OCI-LY3 (cell line): ENCODE measurements around the gene CASP10.
"Not testable (repeated sequence)": the region's sequence is repeated elsewhere in the genome, so short reads cannot be mapped to it uniquely, and the experiment has no call there.

Experiments used
- CTCF ChIP-seq: fragments of 200-600, 300-600 bp; sonication (generic); IDR thresholded peaks from 2 replicates; pipeline ENCODE4 v1.5.1; 2014; ENCODE audit warnings: antibody characterized with exemption, low read length, low read depth
- EZH2phosphoT487 ChIP-seq: fragments of 200-600 bp; shearing (Covaris generic); IDR thresholded peaks from 2 replicates; pipeline ENCODE4 v1.6.1; 2018; ENCODE audit warnings: antibody characterized with exemption, mixed run types, low read depth

GRCh38 chr2:201168496-201168895 is 14.4 kb upstream of the CASP10 start:
- not testable (repeated sequence) for TF ChIP-seq CTCF, EZH2phosphoT487
